ENCODE measurements around the gene EIF4E2. TPM values are rescaled to one million over a fixed set of nuclear protein-coding genes. Genes with fewer than 3 reads are reported as not detected.

The EIF4E2 gene
- total RNA-seq, 1 experiment from 2014 or later: 97.8 TPM

DNA sequence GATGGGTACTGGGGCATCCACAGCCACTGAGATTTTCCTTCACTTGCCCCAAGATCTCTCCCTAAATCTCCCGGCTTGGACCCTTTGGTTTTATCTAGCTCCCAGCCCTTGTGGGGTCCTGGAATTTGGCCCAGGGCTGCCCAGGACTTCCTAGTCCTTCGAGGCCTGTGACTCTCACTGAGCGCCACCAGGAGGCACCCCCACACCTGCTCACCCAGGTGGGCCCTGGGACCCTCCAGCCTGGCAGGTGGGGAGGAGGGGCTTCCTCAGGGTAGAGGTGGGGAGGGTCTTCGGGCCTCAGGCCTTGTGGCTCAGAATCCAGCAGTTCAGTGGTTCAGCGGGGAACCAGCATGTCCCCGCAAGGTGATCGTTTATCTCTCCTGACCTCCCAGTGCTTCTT lies 42.2 kb upstream of the EIF4E2 start:
- DNase-seq (ENCODE audit: low spot score) (peak; percentile 53), ATAC-seq (peak; percentile 51)
- ChIA-PET POLR2A (no interaction called here), CTCF (interaction anchor here (0.6 to 6.9 kb wide), 6 partner anchors 10 to 143 kb away, joined by 3 to 73 read pairs (median 3); partner anchors contain the start of genes CHRNG, ECEL1 and PRSS56)
- Mint-ChIP-seq H3K27ac (no peak overlapping the region), H3K27me3 (ENCODE audit: low read depth) (peaks cover 37% of the 10 kb centered on the region), H3K4me1 (peaks cover 15% of the 10 kb centered on the region), H3K9me3 (no peaks in the 10 kb centered on the region), H3K36me3 (no peaks in the 10 kb centered on the region), H3K4me3 (no peak overlapping the region)
- TF ChIP-seq ZNF121 (CRISPR knock-in tag; IDR thresholded peaks at IDR 0.05): 0 out of 2 replicates have a peak, but pooled peaks have one; percentile 49
- no peak for TF ChIP-seq NFYB (CRISPR knock-in tag; conservative IDR thresholded peaks at IDR 0.05; ENCODE audit: low read depth)
- TF ChIP-seq RELA (CRISPR knock-in tag; IDR thresholded peaks at IDR 0.05; ENCODE audit: borderline replicate concordance): no peak
- TF ChIP-seq, protein P1, sequence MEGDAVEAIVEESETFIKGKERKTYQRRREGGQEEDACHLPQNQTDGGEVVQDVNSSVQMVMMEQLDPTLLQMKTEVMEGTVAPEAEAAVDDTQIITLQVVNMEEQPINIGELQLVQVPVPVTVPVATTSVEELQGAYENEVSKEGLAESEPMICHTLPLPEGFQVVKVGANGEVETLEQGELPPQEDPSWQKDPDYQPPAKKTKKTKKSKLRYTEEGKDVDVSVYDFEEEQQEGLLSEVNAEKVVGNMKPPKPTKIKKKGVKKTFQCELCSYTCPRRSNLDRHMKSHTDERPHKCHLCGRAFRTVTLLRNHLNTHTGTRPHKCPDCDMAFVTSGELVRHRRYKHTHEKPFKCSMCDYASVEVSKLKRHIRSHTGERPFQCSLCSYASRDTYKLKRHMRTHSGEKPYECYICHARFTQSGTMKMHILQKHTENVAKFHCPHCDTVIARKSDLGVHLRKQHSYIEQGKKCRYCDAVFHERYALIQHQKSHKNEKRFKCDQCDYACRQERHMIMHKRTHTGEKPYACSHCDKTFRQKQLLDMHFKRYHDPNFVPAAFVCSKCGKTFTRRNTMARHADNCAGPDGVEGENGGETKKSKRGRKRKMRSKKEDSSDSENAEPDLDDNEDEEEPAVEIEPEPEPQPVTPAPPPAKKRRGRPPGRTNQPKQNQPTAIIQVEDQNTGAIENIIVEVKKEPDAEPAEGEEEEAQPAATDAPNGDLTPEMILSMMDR (IDR thresholded peaks at IDR 0.05): peak; percentile 25; the same call in 1 of the 2 replicates

DNA sequence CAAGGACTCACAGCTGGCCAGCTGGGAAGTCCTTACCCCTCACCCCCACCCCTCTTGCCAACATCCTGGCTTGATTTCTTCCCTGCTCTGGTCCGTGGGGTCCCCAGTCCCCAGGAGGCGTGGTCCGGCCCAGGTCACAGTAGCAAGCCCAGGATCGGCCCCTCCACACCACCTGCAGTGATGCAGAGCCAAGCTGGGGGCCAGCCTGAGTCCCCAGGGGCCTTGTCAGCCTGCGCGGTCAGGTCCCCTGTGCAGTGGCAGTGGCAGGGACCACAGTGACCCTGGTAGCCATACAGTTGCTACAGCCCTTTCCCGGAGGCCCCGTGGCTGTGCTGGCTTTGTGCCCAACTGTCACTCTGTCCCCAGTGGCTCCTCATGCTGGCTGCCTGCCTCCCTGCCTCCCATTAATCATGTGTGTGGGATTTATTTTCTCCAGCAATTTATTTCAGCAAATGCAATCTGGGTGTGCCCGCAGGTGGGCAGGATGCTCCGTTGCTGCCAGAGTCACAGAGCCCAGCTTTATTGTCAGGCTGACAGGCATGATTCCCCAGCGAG lies 39.1 kb upstream of the EIF4E2 start:
- TF ChIP-seq, protein P2, sequence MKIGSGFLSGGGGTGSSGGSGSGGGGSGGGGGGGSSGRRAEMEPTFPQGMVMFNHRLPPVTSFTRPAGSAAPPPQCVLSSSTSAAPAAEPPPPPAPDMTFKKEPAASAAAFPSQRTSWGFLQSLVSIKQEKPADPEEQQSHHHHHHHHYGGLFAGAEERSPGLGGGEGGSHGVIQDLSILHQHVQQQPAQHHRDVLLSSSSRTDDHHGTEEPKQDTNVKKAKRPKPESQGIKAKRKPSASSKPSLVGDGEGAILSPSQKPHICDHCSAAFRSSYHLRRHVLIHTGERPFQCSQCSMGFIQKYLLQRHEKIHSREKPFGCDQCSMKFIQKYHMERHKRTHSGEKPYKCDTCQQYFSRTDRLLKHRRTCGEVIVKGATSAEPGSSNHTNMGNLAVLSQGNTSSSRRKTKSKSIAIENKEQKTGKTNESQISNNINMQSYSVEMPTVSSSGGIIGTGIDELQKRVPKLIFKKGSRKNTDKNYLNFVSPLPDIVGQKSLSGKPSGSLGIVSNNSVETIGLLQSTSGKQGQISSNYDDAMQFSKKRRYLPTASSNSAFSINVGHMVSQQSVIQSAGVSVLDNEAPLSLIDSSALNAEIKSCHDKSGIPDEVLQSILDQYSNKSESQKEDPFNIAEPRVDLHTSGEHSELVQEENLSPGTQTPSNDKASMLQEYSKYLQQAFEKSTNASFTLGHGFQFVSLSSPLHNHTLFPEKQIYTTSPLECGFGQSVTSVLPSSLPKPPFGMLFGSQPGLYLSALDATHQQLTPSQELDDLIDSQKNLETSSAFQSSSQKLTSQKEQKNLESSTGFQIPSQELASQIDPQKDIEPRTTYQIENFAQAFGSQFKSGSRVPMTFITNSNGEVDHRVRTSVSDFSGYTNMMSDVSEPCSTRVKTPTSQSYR (CRISPR knock-in tag; IDR thresholded peaks at IDR 0.05): no peak
- TF ChIP-seq SP1 (CRISPR knock-in tag; conservative IDR thresholded peaks at IDR 0.05) (no peak), NFYB (CRISPR knock-in tag; conservative IDR thresholded peaks at IDR 0.05; ENCODE audit: low read depth) (no peak), TEAD4 (CRISPR knock-in tag; IDR thresholded peaks at IDR 0.05) (no peak), RORB (CRISPR knock-in tag; IDR thresholded peaks at IDR 0.05) (no peak), NFATC4 (CRISPR knock-in tag; IDR thresholded peaks at IDR 0.05) (no peak), GRHL2 (CRISPR knock-in tag; IDR thresholded peaks at IDR 0.05; ENCODE audit: insufficient replicate concordance, severe bottlenecking) (no peak)
- TF ChIP-seq, protein P3, sequence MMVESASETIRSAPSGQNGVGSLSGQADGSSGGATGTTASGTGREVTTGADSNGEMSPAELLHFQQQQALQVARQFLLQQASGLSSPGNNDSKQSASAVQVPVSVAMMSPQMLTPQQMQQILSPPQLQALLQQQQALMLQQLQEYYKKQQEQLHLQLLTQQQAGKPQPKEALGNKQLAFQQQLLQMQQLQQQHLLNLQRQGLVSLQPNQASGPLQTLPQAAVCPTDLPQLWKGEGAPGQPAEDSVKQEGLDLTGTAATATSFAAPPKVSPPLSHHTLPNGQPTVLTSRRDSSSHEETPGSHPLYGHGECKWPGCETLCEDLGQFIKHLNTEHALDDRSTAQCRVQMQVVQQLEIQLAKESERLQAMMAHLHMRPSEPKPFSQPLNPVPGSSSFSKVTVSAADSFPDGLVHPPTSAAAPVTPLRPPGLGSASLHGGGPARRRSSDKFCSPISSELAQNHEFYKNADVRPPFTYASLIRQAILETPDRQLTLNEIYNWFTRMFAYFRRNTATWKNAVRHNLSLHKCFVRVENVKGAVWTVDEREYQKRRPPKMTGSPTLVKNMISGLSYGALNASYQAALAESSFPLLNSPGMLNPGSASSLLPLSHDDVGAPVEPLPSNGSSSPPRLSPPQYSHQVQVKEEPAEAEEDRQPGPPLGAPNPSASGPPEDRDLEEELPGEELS (CRISPR knock-in tag; IDR thresholded peaks at IDR 0.05): no peak
- TF ChIP-seq, protein P4, sequence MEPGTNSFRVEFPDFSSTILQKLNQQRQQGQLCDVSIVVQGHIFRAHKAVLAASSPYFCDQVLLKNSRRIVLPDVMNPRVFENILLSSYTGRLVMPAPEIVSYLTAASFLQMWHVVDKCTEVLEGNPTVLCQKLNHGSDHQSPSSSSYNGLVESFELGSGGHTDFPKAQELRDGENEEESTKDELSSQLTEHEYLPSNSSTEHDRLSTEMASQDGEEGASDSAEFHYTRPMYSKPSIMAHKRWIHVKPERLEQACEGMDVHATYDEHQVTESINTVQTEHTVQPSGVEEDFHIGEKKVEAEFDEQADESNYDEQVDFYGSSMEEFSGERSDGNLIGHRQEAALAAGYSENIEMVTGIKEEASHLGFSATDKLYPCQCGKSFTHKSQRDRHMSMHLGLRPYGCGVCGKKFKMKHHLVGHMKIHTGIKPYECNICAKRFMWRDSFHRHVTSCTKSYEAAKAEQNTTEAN (CRISPR knock-in tag; IDR thresholded peaks at IDR 0.05): no peak
- TF ChIP-seq, protein P5, sequence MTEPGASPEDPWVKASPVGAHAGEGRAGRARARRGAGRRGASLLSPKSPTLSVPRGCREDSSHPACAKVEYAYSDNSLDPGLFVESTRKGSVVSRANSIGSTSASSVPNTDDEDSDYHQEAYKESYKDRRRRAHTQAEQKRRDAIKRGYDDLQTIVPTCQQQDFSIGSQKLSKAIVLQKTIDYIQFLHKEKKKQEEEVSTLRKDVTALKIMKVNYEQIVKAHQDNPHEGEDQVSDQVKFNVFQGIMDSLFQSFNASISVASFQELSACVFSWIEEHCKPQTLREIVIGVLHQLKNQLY (CRISPR knock-in tag; IDR thresholded peaks at IDR 0.05): no peak
- Mint-ChIP-seq H3K36me3 (no peaks in the 10 kb centered on the region), H3K27me3 (ENCODE audit: low read depth) (peaks cover 7% of the 10 kb centered on the region; the same call in 1 of the 2 replicates), H3K4me3 (no peak overlapping the region), H3K27ac (no peak overlapping the region), H3K4me1 (peaks cover 7% of the 10 kb centered on the region; the same call in 1 of the 2 replicates), H3K9me3 (no peaks in the 10 kb centered on the region)
- POLR2A ChIA-PET: no interaction called here
- CTCF ChIA-PET: interaction anchor here (6.9 kb wide), 1 partner anchor 11 kb away, joined by 73 read pairs; the partner anchor contains the start of gene PRSS56
- ATAC-seq (no peak), DNase-seq (ENCODE audit: low spot score) (no peak)

Measured in WTC11 (cell line).